ENCODE data around the gene FNDC10.
"Not testable (repeated sequence)": the region's sequence is repeated elsewhere in the genome, so short reads cannot be mapped to it uniquely, and the experiment has no call there.

FNDC10 gene

DNA sequence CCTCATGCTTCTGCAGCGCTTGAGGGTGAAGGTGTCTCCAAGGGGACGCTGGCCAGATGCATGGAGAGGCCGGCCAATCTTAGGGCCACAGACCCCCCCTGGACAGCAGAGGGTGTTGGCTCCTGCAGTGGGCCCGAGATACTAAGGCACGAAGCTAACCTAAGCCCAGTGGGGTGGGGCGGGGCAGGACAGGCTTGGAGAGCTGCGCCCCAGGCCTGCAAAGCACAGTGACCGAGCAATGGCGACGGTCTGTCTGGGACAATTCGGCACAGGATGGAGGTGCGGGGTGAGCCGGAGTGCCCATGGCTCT lies 1.3 kb downstream of the FNDC10 start:
- DNase-seq: no peak

DNA sequence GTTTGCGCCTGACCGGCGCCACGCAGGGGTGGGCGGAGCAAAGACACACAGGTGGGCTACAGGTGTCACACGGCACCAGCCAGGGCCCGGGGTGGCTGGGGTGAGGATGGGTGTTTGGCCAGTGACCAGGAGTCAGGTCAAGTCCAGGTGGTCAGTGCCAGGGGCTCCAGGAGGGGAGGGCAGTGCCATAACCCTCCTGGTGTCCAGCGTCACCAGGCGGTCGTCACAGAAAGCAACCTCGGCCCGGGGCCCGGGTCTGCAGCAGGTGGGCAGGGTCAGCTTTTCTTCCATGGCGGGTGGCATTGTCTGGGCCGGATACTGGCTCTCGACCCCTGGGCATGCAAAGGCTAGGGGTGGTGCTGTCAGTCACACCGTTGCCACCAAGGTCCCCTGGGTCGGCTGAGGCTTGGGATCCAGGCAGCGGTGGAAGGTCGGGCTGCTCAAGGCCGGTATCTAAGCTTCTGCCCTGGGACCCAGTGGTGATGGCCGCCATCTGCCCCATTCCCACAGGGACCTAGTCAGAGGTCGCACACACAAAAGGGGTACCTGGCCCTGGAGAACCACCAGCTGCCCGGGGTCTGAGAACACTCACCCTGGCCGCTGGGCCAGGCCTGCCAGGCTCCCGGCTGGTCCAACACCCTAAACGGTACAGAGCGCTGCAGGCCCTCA lies 1.8 kb downstream of the FNDC10 start:
- DNase-seq: no peak

DNA sequence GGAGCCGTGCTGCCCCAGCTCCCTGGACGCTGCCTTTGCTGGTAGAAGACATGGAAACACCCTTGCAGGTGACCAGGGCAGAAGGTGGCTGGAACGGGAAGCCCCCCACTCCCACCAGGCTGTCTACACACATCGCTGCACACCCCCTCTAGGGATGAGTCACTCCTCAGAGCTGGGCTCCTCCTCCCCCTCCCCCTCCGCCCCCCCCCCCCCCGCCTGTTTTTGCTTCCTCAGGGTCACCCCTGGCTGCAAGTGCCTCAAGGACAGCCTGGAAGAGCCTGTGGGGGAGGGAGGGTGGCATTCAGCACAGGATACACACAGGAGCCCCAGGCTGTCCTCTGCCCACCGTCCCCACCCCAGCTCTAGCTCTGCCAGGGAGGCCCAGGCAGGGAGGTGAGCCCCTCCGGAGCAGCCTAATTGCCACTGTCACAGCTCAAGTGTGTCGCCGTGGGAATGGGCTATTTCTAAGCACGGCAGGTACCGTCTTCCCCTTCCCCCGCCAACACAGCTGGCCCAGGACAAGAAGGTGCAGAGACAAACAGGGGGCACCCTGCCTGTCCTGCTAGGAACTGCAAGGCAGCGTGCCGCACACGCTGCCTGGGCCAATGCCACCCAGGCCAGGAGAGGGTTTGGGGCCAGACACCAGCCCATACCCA lies 2.5 kb downstream of the FNDC10 start:
- DNase-seq: peak in 1 of 2 donors; percentile 10

DNA sequence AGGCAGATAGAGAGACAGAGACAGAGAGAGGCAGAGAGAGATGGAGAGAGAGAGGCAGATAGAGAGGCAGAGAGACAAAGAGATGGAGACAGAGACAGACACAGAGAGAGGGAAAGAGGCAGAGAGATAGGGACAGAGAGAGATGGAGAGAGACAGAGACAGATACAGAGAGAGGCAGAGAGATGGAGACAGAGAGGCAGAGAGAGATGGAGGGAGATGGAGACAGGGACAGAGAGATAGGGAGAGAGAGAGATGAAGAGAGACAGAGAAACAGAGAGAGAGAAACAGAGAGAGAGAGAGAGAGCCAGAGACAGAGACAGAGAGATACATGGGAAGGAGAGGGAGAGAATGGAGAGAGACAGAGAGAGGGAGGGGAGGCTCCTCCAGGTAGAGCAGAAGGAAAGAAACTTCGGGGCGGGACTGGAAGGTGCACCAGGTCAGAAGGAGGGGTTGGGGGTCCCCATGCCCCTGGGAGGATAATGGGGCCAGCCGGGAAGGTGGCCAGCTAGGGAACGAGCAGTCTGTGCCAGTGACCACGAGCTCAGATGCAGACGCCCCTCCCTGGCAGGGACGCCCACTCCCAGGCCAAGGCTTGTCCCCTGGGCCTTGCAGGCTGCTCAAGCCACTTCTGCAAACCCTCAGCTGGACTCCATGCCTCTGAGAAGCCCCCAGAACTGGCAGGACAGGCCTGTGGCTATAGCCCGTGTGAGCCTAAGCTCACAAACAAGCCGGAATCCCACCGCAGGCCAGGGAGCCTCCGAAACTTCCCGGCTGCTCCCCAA lies 3.3 kb downstream of the FNDC10 start:
- peak; percentile 28 to 47 for DNase-seq

DNA sequence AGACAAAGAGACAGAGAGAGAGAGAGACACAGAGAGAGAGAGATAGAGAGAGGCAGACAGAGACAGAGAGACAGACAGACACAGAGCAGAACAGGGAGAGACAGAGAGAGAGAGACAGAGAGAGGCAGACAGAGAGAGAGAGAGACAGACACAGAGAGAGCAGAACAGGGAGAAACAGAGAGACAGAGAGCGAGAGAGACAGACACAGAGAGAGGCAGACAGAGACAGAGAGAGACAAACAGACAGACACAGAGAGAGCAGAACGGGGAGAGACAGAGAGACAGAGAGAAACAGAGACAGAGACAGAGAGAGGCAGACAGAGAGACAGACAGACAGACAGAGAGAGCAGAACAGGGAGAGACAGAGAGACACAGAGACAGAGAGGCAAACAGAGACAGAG lies 4.6 kb downstream of the FNDC10 start:
- not testable (repeated sequence) for DNase-seq

DNA sequence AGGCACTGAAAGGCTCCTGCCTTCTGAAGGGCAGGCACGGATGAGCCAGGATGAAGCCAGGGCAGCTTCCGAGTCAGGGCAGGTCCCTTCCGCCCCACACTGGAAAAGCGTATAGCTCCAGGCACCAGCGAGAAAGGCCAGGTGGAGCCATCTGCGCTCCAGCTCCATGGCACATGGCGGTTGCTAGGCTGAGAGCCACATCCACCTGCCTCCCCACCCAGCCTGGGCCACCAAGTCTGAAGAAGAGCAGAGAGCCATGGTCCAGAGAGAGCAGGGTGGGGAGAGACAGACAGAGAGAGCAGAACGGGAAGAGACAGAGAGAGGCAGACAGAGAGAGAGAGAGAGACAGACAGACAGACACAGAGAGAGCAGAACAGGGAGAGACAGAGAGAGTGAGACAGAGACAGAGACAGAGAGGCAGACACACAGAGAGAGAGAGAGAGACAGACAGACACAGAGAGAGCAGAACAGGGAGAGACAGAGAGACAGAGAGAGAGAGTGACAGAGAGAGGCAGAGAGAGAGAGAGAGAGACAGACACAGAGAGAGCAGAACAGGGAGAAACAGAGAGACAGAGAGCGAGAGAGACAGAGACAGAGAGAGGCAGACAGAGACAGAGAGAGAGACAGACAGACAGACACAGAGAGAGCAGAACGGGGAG lies 5.2 kb downstream of the FNDC10 start:
- no peak for DNase-seq

DNA sequence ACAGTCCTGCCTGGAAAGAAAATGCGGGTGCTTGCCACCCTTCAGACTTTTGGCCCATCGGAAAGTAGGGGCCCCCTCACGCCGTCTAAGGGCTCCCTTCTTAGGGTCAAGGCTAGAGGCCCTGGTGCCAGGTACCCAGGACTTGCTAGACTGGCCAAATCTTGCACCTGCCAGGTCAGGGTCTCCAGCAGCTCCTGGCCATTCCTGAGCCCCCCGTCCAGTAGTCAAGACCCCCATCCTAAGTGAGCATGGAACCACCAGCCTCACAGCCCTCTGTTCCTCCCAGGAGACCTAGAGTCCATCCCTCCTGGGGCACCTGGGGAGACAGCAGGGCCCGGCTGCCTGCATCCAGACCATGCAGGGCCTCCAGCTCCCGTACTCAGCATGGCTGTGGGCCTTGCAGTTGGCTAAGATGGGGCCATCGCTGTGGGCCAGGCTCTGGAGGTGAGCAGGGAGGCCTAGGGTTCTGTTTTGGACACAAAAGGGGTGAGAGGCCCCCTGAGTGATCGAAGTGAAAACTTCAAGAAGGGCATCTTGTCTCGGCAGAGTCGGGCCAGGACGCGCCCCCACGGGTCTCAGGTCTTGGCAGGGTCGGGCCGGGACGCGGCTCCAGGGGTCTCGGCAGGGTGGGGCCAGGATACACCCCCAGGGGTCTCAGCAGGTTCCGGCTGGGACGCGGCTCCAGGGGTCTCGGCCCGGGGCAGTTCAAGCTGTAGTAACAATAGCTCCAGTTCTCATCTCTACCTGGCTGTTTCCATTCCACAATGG lies 5.9 kb downstream of the FNDC10 start:
- no peak for DNase-seq

DNA sequence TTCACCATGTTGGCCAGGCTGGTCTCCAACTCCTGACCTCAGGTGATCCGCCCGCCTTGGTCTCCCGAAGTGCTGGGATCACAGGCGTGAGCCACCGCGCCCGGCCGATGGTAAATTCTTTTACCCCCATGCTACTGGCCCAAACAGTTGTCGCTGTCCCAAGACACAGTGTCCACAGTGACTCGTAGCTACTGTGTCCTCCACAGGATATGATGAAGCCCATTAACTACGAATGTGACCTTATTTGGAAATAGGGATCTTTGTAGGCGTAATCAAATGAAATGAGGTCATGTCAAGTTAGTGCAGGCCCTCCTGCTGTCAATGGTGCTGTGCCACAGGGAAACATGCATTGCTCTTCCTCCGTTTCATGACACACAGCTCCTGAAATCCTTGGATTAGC lies 8.5 kb downstream of the FNDC10 start:
- DNase-seq: peak; percentile 35 to 45

DNA sequence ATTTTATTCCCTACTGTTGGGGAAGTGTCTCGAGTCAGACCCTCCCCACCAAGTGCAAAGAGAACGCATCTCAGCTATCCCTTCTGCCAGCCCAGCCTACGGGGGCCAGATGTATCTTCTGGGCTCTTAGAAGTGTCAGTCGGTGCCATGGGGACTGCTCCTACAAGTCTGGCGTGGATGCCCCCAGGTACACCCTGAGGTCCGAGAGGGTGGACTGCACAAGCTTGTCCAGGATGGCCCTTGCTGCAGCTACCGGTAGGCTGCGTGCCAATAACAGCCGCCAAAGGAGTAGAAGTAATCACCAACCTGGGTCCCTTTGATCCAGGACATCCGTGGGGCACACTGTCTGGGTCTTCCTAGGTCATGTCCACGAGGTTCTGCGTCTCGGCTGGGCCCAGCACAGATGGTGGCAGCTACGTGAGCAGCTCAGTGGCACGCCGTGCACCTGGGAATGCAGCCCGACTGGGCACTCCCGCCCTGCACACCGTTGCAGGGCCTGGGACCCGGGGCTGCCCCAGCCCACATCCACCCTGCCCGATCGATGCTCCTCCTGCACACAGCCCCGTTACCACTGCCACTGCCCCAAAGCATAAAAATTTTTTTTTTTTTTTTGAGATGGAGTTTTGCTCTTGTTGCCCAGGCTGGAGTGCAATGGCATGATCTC lies 16.5 kb downstream of the FNDC10 start:
- DNase-seq: no peak

DNA sequence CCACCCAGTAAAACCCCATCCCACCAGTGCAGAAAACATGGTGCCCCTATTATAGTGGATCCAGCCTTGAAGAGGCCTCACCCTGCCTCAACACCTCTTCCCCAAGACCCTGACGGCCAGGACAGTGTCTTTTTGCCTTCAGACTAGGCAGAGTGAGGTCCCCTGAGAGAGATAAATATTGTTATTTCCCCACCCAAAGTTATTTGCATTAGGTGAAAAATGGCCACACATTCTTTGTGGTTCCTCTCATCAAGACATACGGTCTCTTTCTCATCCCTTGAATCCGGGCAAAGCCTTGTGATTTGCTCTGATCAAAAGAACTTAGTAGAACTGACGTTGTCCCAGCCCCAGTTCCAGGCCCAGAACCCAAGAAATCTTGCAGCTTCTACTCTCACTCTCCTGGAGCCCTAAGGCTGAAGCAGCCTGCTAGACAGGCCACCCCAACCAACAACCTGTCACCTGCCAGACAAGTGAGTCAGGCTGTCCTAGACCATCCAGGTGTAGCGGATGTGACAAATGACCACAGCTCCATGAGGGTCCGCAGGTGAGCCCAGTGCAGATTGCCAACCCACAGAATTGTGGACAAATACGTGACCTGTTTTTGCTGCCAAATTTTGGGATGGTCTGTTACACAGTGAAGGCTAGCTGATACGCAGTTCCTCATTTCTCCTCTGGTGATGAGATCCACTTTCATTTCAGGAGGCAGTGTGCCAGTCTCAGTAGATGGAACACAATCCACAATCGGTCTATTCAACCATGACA lies 17.2 kb downstream of the FNDC10 start:
- no peak for DNase-seq

DNA sequence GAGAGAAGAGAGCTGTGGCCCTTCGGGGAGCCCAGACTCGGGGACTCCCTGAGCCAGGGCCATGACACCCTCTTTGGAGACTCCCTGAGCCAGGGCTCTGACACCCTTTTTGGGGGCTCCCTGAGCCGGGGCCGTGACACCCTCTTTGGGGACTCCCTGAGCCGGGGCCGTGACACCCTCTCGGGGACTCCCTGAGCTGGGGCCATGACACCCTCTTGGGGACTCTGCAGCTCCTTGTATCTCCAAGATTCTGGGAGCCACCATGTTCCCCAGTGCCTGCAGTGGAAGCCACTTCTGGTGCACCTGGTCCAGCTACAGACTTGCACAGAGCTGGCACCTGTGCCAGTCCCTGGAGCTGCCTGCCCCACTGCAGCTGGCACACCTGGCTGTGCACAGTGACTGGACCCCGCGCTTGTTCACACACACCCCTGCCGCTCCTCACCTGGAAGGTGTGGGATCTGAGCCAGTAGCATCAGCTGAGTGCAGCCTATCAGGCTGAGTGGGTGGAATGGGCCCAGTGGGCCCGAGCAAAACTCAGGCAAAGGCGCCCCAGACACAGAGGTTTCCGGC lies 21.5 kb downstream of the FNDC10 start:
- DNase-seq: no peak

DNA sequence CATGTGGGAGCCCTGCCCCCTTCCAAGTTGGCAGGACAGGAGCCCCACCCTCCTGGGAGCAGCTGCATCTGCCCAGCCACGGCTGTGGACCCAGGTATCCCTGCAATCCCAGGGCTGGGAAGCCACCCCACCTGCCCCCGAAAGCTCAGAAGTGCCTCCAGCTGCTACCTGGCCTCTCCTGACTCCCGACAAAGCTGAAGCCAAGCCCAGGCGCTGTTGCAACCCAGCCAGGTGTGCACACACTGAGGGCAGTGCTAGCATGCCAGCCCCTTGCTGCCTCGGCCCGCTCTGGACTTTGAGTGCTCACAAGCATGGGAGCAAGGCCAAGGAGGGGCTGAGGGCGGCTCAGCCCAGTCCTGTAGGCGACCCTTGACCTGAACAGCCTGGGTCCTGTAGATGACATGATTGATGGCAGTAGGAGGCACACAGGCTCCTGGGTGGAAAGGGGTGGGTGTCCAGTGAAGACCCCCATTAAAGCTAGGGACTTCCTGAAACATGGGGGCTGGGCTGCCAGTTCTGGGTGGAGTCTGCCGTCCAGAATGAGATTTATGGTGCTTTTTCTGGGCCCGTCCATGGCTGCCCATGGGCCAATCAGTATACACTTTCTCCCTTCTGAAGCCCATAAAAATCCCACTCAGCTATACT lies 22.4 kb downstream of the FNDC10 start:
- no peak for DNase-seq

DNA sequence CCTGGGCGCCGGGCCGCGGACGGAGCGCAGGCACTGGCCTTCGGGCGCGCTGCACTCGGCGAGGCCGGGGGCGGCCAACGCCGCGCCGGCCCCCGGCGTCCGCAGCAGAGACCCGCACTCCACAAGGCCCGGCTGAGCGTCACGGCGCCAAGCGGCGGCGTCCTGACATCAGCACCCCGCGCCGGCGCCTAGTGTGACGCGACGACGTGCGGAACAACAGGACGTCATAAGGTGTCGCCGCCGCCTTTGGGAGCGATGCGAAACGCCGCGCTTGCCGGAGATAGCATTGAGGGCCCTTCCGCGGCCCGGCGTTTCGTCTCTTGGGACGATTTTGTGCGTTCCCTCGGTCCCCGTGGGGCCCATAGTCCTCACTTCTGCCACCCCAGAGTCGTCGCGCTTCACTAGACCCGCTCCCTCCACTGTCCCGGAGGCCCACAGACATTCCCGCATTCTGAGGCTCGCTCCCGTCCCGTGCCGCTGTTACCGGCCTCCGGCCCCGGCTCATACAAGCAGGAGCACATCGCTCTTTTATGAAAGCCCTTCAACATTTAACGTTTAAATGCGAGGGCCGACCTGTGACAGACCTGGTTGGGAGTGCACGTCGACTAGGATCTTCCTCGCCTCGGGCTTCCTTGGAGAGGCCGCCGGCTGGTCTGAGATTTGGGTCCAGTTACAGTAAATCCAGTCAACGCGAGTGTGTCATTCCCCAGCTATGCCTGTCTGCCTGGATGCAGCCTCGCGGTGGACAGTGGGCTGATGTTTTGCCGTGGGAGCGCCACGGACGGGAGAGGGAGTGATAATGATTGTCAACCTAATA lies 25.0 kb downstream of the FNDC10 start, which contains the start of gene SSU72:
Gene SSU72 (minus strand): TSS at position 143 of the 817 bp plus-strand sequence. CDS start 306 bp downstream, outside the sequence.
- DNase-seq: peak; percentile 93 to 95

DNA sequence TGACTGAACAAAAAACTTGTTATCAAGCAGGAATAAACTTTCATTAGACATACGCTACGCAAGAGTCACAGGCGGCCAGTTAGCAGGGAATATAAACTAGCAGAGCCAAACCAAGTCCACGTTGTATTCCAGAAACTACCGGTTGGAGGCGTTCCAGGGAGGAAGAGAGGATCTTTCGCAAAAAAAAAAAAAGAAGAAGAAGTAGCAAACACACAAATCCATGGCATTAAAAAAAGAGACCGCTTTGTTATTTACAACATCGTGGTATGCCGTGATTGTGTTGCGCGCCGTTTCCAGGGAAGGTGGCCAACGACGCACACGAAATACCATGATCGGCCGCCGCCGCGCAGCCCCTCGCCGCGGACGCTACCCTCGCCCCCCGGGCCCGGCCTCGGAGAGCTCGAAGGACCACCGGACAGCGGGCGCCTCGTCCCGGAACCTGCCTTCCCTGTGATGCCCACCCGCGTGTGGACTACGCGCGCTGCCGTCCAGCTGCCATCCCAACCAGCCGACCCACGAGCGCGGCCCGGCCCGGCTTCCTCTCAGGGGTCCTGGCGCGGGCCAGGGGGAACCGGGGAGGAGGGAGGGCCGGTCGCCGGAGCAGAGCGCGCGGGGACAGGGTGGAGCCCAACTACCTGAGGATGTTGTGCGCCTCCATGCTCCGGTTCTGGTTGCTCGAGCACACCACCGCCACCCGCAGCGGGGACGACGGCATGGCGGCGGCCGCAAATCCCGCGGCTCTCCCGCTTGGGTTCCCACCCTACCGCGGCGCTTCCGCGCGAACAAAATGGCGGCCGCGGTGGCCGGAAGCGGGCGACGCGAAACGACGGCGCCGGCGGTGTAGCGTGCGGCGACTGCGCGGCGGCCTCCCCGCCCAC lies 25.9 kb downstream of the FNDC10 start:
- DNase-seq: peak; percentile 79 to 82

DNA sequence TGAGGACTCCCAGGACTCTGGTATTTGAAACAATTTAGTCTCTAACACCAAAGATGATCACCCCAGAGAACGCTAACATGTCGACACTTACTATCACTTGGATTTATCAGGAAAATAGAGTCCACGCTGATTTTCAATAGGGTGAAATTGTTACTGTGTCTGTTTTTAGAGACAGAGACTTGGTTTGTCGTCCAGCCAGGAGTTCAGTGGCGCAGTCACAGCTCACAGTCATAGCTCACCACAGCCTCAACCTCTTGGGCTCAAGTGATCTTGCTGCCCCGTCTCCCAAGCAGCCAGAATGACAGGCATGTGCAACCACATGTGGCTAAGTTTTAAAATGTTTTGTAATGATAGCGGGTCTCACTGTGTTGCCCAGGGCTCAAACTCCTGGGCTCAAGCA lies 30.6 kb downstream of the FNDC10 start:
- DNase-seq: no peak

DNA sequence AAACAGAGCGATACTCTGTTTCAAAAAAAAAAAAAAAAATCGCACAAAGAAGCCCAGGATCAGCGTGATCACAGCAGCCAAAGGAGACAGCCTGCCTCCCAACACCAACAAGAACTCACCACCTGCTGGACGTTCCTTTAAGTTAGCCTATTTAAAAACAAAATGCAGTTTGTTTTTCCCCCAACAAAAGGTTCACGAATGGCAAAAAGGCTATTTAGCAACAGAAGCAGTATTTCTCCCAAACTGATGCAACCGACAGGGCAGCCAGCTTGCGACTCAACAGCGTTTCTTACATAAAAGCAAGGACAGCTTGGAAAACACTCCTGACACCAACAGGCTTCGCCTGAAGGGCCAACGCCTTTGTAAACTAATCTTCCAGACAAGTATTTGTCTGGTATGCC lies 32.0 kb downstream of the FNDC10 start:
- no peak for DNase-seq

DNA sequence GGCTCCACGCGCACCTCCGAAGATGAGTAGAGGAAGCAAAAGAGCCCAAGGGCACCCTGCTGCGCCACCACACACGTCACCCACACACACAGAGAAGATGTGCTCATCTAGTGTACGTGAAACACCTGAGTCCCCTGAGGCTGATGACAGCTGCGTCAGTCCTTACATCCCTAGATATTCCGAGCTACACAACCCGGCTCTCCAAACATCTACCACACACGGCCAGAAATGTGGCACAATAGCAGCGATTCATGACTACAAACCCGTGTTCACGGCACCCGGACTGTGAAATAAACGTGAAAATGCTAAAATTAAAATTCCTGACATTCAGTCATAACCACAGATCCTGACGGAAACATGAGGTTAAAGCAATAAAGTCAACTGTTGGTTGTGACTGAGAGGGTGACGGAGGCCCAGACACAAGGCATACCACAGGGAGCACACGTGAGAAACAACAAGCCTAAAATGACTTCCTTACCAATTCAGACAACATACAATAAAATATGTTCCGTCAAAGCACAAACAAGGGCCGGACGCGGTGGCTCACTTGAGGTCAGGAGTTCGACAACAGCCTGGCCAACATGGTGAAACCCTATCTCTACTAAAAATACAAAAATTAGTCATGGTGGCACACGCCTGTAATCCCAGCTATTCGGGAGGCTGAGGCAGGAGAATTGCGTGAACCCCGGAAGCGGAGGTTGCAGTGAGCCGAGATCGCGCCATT lies 32.6 kb downstream of the FNDC10 start:
- DNase-seq: no peak

DNA sequence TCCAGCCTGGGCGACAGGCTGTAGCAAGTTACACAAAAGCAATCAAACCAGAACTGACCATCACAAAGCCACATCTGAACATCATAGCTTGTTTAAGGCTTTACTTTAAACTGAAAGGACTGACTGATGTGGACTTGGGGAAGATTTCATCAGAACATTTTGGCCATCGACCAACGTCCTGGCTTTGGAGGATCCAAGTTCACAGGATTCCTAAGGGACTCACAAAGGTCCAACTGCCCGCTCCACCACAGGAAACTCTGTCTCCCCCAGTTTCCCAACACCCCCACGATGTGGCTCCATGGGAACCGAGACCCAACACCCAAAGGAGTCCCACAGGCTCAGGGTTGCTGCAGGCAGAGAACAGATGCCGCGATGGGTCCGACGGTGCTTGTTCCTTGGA lies 34.6 kb downstream of the FNDC10 start:
- DNase-seq: no peak

All from inflammatory macrophage (primary cell).